ENCODE data around the gene CHKA. TPM values are rescaled to one million over a fixed set of nuclear protein-coding genes. Genes with fewer than 3 reads are reported as not detected.

CHKA gene
- total RNA-seq, 2 donors from 2014 or later, result 56.1 to 75.9 TPM

DNA sequence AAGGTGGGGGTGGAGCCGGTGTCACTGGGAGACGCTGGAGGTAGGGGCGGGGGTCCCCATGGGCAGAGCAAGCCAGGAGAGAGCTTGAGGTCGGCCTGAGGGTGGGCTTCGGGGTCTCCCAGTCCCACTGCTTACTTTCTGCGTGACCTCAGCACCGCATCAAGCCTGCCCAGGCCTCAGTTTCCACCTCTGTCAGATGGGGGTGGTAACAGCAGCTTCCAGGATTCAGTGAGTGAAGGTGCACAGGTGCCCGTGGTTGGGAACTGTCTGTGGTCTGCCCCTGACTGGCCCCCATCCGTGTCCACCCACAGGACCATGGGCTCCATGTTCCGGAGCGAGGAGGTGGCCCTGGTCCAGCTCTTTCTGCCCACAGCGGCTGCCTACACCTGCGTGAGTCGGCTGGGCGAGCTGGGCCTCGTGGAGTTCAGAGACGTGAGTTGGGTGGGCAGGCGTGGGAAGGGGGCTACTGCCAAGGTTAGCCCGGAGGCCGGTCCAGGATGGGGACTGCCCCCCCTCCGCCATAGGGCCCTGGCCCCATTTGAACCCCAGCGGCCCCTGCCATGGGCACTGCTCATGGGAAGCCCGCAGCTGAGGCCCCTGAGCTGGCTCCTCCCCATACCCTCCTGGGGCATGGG lies 80.1 kb downstream of the CHKA start:
- Mint-ChIP-seq H3K36me3 (ENCODE audit: low read depth) (peaks cover 2% of the 10 kb centered on the region), H3K9me3 (no peaks in the 10 kb centered on the region), H3K4me3 (no peak overlapping the region), H3K27me3 (ENCODE audit: insufficient read depth) (no peaks in the 10 kb centered on the region), H3K27ac (no peak overlapping the region), H3K4me1 (peaks cover 3% of the 10 kb centered on the region)
- Histone ChIP-seq H3K4me3 (ENCODE audit: low read length) (no peak overlapping the region), H3K9me3 (ENCODE audit: control insufficient read depth, low read length) (no peaks in the 10 kb centered on the region), H3K27ac (ENCODE audit: low read depth, low read length) (no peak overlapping the region), H3K4me1 (ENCODE audit: control insufficient read depth, insufficient read depth, low read length) (peaks cover 9% of the 10 kb centered on the region), H3K36me3 (ENCODE audit: control insufficient read depth, insufficient read depth, low read length) (no peaks in the 10 kb centered on the region), H3K9ac (ENCODE audit: extremely low read depth, low read length, poor library complexity, severe bottlenecking) (no peak overlapping the region), H3K27me3 (ENCODE audit: control insufficient read depth, insufficient read depth, low read length, poor library complexity, severe bottlenecking) (no peaks in the 10 kb centered on the region)
- TF ChIP-seq, protein P1, sequence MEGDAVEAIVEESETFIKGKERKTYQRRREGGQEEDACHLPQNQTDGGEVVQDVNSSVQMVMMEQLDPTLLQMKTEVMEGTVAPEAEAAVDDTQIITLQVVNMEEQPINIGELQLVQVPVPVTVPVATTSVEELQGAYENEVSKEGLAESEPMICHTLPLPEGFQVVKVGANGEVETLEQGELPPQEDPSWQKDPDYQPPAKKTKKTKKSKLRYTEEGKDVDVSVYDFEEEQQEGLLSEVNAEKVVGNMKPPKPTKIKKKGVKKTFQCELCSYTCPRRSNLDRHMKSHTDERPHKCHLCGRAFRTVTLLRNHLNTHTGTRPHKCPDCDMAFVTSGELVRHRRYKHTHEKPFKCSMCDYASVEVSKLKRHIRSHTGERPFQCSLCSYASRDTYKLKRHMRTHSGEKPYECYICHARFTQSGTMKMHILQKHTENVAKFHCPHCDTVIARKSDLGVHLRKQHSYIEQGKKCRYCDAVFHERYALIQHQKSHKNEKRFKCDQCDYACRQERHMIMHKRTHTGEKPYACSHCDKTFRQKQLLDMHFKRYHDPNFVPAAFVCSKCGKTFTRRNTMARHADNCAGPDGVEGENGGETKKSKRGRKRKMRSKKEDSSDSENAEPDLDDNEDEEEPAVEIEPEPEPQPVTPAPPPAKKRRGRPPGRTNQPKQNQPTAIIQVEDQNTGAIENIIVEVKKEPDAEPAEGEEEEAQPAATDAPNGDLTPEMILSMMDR (conservative IDR thresholded peaks at IDR 0.05), result no peak
- DNase-seq, result no peak
- 92 to 95% methylated on average over 20 to 23 of the region's 23 CpGs for WGBS, 2 experiments (ENCODE audit: insufficient coverage in 1 of 2, insufficient read length in 1 of 2)

DNA sequence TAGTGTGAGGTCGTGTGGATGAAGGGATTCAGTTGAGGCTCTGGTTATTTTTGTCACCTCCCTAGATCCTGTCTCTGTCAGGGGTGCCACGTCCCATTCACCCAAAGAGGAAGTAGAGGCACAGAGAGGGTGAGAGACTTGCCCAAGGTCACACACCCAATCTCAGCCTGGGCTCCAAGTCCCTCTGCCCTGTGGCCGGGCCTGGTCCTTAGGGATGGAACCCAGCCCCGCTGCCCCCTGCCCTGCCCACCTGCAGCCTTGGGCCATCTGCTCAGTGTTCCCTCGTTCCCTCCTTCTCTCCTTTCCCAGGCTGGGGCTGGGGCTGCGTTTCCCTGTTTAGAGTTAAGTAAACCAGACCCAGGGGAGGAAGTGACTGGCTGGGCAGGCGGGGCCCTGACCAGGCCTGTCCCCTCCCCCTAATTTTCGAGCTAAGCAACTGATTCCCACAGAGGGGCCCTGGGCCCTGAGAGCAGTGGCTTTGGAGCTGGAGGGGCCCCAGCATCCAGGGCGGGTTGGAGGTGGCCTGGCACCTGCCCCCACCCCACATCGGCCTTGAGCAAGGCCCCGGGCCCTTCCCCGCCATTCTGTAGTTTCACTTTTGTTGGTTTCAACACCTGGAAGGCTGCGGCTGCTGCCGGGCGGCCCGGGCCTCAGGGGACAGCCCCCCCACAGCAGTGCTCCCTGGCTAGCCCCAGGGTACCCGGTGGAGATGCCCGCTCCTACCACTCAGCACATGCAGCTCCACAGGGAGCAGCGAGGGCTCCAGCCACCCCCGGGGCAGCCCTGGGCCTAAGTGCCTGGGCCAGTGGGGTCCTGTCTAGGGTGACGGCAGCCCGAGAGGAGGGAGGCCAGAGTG lies 80.9 kb downstream of the CHKA start:
- Histone ChIP-seq H3K9ac (ENCODE audit: extremely low read depth, low read length, poor library complexity, severe bottlenecking) (no peak overlapping the region), H3K4me3 (ENCODE audit: low read length) (no peak overlapping the region), H3K27me3 (ENCODE audit: control insufficient read depth, insufficient read depth, low read length, poor library complexity, severe bottlenecking) (no peaks in the 10 kb centered on the region), H3K36me3 (ENCODE audit: control insufficient read depth, insufficient read depth, low read length) (no peaks in the 10 kb centered on the region), H3K9me3 (ENCODE audit: control insufficient read depth, low read length) (no peaks in the 10 kb centered on the region), H3K4me1 (ENCODE audit: control insufficient read depth, insufficient read depth, low read length) (peaks cover 9% of the 10 kb centered on the region), H3K27ac (ENCODE audit: low read depth, low read length) (no peak overlapping the region)
- Mint-ChIP-seq H3K4me3 (peak overlapping the region; percentile 52), H3K36me3 (ENCODE audit: low read depth) (peaks cover 2% of the 10 kb centered on the region), H3K27me3 (ENCODE audit: insufficient read depth) (no peaks in the 10 kb centered on the region), H3K27ac (peak overlapping the region; percentile 61), H3K9me3 (no peaks in the 10 kb centered on the region), H3K4me1 (peaks cover 3% of the 10 kb centered on the region)
- TF ChIP-seq, protein P1 (conservative IDR thresholded peaks at IDR 0.05), result no peak
- WGBS, 2 experiments (ENCODE audit: insufficient coverage in 1 of 2, insufficient read length in 1 of 2), result 68 to 87% methylated on average over 10 to 22 of the region's 22 CpGs
- DNase-seq, result peak; percentile 90

DNA sequence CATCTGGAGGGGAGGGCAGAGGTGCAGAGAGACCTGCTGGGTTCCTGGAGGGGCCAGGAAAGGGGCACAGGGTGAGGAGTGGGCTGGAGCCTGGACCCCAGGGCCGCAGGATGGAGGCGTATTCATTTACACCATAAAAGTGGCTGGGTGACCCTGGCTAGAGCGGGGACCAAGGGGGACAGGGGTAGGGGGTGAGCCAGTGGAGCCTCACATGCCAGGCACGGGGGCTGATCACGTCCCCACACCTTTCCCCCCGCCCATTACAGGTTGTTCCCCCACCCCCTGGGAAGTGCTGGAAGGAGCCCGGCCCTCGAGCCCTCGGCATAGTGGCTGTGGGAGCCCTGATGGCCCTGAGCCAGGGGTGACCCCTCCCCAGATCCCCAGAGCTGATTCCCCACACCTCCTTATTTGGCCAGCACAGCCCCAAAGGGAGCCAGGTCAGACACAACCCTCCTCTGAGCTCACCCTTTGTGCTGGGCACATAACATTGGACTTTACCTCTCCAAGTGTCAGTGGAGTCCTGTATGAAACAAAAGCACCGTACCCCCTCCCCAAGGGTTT lies 81.6 kb downstream of the CHKA start:
- no peak overlapping the region for H3K27ac ChIP-seq (ENCODE audit: low read depth, low read length)
- TF ChIP-seq, protein P1 (conservative IDR thresholded peaks at IDR 0.05), result no peak
- H3K36me3 ChIP-seq (ENCODE audit: control insufficient read depth, insufficient read depth, low read length), result no peaks in the 10 kb centered on the region
- no peaks in the 10 kb centered on the region for H3K9me3 Mint-ChIP-seq
- no peaks in the 10 kb centered on the region for H3K27me3 Mint-ChIP-seq (ENCODE audit: insufficient read depth)
- peaks cover 3% of the 10 kb centered on the region for H3K4me1 Mint-ChIP-seq
- peaks cover under 1% of the 10 kb centered on the region for H3K36me3 Mint-ChIP-seq (ENCODE audit: low read depth)
- no peaks in the 10 kb centered on the region for H3K9me3 ChIP-seq (ENCODE audit: control insufficient read depth, low read length)
- H3K27ac Mint-ChIP-seq, result peak overlapping the region; percentile 61
- peak overlapping the region; percentile 52 for H3K4me3 Mint-ChIP-seq
- DNase-seq, result peak; percentile 61
- no peaks in the 10 kb centered on the region for H3K27me3 ChIP-seq (ENCODE audit: control insufficient read depth, insufficient read depth, low read length, poor library complexity, severe bottlenecking)
- WGBS, 2 experiments (ENCODE audit: insufficient coverage in 1 of 2, insufficient read length in 1 of 2), result 88% methylated on average over 10 of the region's 10 CpGs; no CpG with 5 or more reads in 1 of the 2 experiments
- peak overlapping the region; percentile 1 for H3K9ac ChIP-seq (ENCODE audit: extremely low read depth, low read length, poor library complexity, severe bottlenecking)
- peak overlapping the region; percentile 71 for H3K4me3 ChIP-seq (ENCODE audit: low read length)
- peaks cover 9% of the 10 kb centered on the region for H3K4me1 ChIP-seq (ENCODE audit: control insufficient read depth, insufficient read depth, low read length)
